HepG2 (cell line): ENCODE results near the gene EYA4. TPM values are rescaled to one million over a fixed set of nuclear protein-coding genes. Genes with fewer than 3 reads are reported as not detected.

ENCODE experiments used
- ATAC-seq: fragments of 200-7000 bp; cut with Tn5 transposase; 3 replicates; pipeline ENCODE4 v1.9.1; 2020; ENCODE audit warnings: mild to moderate bottlenecking, moderate library complexity
- BruUV-seq: library from RNA; stranded (reverse); fragments of 400-500 nt; replicated peaks from 2 replicates; lab custom pipeline; 2021; lab: Mats Ljungman, UMichigan
- CTCF ChIA-PET: fragments of 300-600 bp; formaldehyde crosslinking; extraction: SDS; loops from one replicate; lab custom pipeline; 2021; ENCODE audit warnings: low total read pairs, inconsistent platforms, low intra/inter-chr PET ratio; lab: Yijun Ruan, JAX
- POLR2A ChIA-PET: fragments of 350-600 bp; sonication (Branson Sonifier 250); formaldehyde crosslinking; loops from one replicate; lab custom pipeline; 2020; ENCODE audit warnings: antibody characterized with exemption, inconsistent platforms; lab: Yijun Ruan, JAX
- DNase-seq: peaks from one replicate; pipeline ENCODE4 v3.0.0-alpha.2; 2015; ENCODE audit warnings: low spot score
- FAIRE-seq: peaks from 3 replicates; lab custom pipeline; 2011; peaks lifted over from hg19 to GRCh38; lab: Jason Lieb, UNC
- H2AFZ ChIP-seq: one replicate; pipeline ENCODE4 v1.6.1; 2011; ENCODE audit warnings: low read length, inconsistent platforms
- H3K27ac ChIP-seq: fragments of 300-600 bp; 3 replicates; pipeline ENCODE4 v1.8.0; 2011; ENCODE audit warnings: mixed run types, mild to moderate bottlenecking, mixed read lengths, low read length, inconsistent platforms; ENCODE audit not compliant: insufficient read depth; ENCODE audit errors: extremely low read length
- H3K27me3 ChIP-seq, 2 experiments: fragments of 200-600 bp in 1 of 2; 2 replicates in 1 of 2; 3 replicates in 1 of 2; pipeline versions ENCODE4 v1.6.0 to v1.8.0; 2011; ENCODE audit warnings: low read length in 2 of 2, mild to moderate bottlenecking in 2 of 2, moderate library complexity in 2 of 2, inconsistent platforms in 1 of 2; ENCODE audit not compliant: insufficient read depth in 2 of 2, control insufficient read depth in 1 of 2
- H3K36me3 ChIP-seq, 2 experiments: fragments of 200-600 bp in 1 of 2; replicated peaks in 1 of 2; 2 replicates in 1 of 2; 3 replicates in 1 of 2; pipeline versions ENCODE4 v1.5.1 to v1.8.0; 2011; ENCODE audit warnings: low read length in 2 of 2, inconsistent platforms in 1 of 2; ENCODE audit not compliant: insufficient read depth in 2 of 2, control insufficient read depth in 1 of 2
- H3K4me1 ChIP-seq: 2 replicates; pipeline ENCODE4 v1.5.1; 2012; ENCODE audit warnings: low read length, inconsistent platforms; ENCODE audit not compliant: insufficient read depth
- H3K4me2 ChIP-seq: 2 replicates; pipeline ENCODE4 v1.6.0; 2011; ENCODE audit warnings: low read depth, low read length, inconsistent platforms
- H3K4me3 ChIP-seq, 3 experiments: fragments of 200-600 bp in 1 of 3; sonication (generic), shearing (Covaris generic) in 1 of 3; replicated peaks in 1 of 3; 2 replicates each; pipeline ENCODE4 v1.5.1; 2011 to 2016; ENCODE audit warnings: low read length in 3 of 3, inconsistent platforms in 2 of 3, low read depth in 2 of 3, mild to moderate bottlenecking in 2 of 3, control low read depth in 1 of 3, mixed read lengths in 1 of 3; ENCODE audit not compliant: insufficient read depth in 1 of 3
- H3K79me2 ChIP-seq: one replicate; pipeline ENCODE4 v1.6.1; 2011; ENCODE audit warnings: low read length, inconsistent platforms; ENCODE audit not compliant: insufficient read depth
- H3K9ac ChIP-seq: 2 replicates; pipeline ENCODE4 v1.6.0; 2011; ENCODE audit warnings: mild to moderate bottlenecking, low read depth, low read length, inconsistent platforms; ENCODE audit not compliant: insufficient read depth
- H3K9me3 ChIP-seq: 2 replicates; pipeline ENCODE4 v1.5.1; 2012; ENCODE audit warnings: mild to moderate bottlenecking, low read length
- H4K20me1 ChIP-seq: 2 replicates; pipeline ENCODE4 v1.6.0; 2011; ENCODE audit warnings: inconsistent platforms, mild to moderate bottlenecking, low read length, moderate library complexity; ENCODE audit not compliant: insufficient read depth
- ATM ChIP-seq: fragments of 450-650 bp; IDR thresholded peaks from 2 replicates; pipeline ENCODE4 v1.7.1; 2017; ENCODE audit warnings: mild to moderate bottlenecking, borderline replicate concordance
- E2F2 ChIP-seq: sonication (generic); formaldehyde crosslinking; IDR thresholded peaks from 2 replicates; pipeline ENCODE4 v1.4.0; 2020; ENCODE audit warnings: missing genetic modification reagents, borderline replicate concordance
- FOXA3 ChIP-seq: IDR thresholded peaks from 2 replicates; pipeline ENCODE4 v1.6.1; 2016; ENCODE audit warnings: missing genetic modification reagents, missing compliant biosample characterization
- HBP1 ChIP-seq: IDR thresholded peaks from 2 replicates; pipeline ENCODE4 v1.6.1; 2016; ENCODE audit warnings: low read depth, control low read depth
- KDM5B ChIP-seq: sonication (generic); formaldehyde crosslinking; IDR thresholded peaks from 2 replicates; pipeline ENCODE4 v1.4.0; 2020; ENCODE audit warnings: missing genetic modification reagents, mild to moderate bottlenecking, borderline replicate concordance
- RARG ChIP-seq: sonication (generic); formaldehyde crosslinking; IDR thresholded peaks from 2 replicates; pipeline ENCODE4 v1.4.0; 2020; ENCODE audit warnings: low read depth, mild to moderate bottlenecking, missing genetic modification reagents
- SMAD9 ChIP-seq: sonication (generic); formaldehyde crosslinking; IDR thresholded peaks from 2 replicates; pipeline ENCODE4 v1.5.1; 2020; ENCODE audit warnings: mild to moderate bottlenecking, missing genetic modification reagents
- TBP ChIP-seq: sonication (generic); formaldehyde crosslinking; IDR thresholded peaks from 2 replicates; pipeline ENCODE4 v1.5.0; 2020; ENCODE audit warnings: missing genetic modification reagents
- UBTF ChIP-seq: sonication (generic); formaldehyde crosslinking; IDR thresholded peaks from 2 replicates; pipeline ENCODE4 v1.4.0; 2020; ENCODE audit warnings: mild to moderate bottlenecking, missing genetic modification reagents
- ZNF614 ChIP-seq: IDR thresholded peaks from 2 replicates; pipeline ENCODE4 v1.6.1; 2018; ENCODE audit warnings: missing biosample characterization, missing genetic modification reagents, inconsistent platforms, borderline replicate concordance
- ZNF775 ChIP-seq: sonication (generic); formaldehyde crosslinking; IDR thresholded peaks from 2 replicates; pipeline ENCODE4 v1.4.0; 2020; ENCODE audit warnings: missing genetic modification reagents, mild to moderate bottlenecking, moderate library complexity, borderline replicate concordance
- WGBS: methylation state at CpG from one replicate; pipeline ENCODE4 v1.1.6; 2017; ENCODE audit warnings: low lambda C conversion rate; 5-methylcytosine and 5-hydroxymethylcytosine counted together
- in situ Hi-C: cut with HindIII; loops from 2 replicates; pipeline ENCODE4 v1.10.0; 2017; ENCODE audit warnings: low pct_unique_long_range_greater_than_20kb; ENCODE audit not compliant: extremely low pct_ligation_motif_present
- intact Hi-C: fragments of 100-400 bp; cut with micrococcal nuclease; formaldehyde crosslinking; loops from one replicate; pipeline ENCODE4 v1.10.0; 2022; ENCODE audit not compliant: unreplicated experiment
- polyA plus RNA-seq, 8 experiments: library from polyadenylated mRNA; depleted of rRNA in 3 of 8; stranded (reverse) in 7 of 8; unstranded in 1 of 8; fragments of >200 nt; fragmentation: Illumina TruSeq in 4 of 8; extraction: Trizol in 4 of 8; gene quantifications; 2 replicates each; pipeline versions ENCODE4 v1.2.1 to v1.2.3, GENCODE V29; 2011 to 2016; ENCODE audit warnings: low read depth in 4 of 8, missing spikeins in 1 of 8, mixed read lengths in 1 of 8; ENCODE audit not compliant: insufficient read depth in 1 of 8
- total RNA-seq, 5 experiments: library from RNA; depleted of rRNA; stranded (reverse); fragments of >200 nt; fragmentation: Illumina TruSeq; extraction: Trizol; gene quantifications; 2 replicates each; pipeline ENCODE4 v1.2.3, GENCODE V29; 2016; ENCODE audit warnings: low read depth in 1 of 5

EYA4 gene
- total and polyA plus RNA-seq, 2 of the 13 experiments (the other 11 are each of a cell fraction or from before 2014, with no cell fraction given), result not detected

GRCh38 chr6:133431031-133431430 is 189.9 kb downstream of the EYA4 start (continued):
- TF ChIP-seq E2F2 (CRISPR knock-in tag), result no peak
- TF ChIP-seq FOXA3 (CRISPR knock-in tag), result no peak
- no peak for TF ChIP-seq ZNF614 (CRISPR knock-in tag)
- TF ChIP-seq KDM5B (CRISPR knock-in tag), result no peak
- no peak for TF ChIP-seq ATM
- TF ChIP-seq RARG (CRISPR knock-in tag), result no peak
- TF ChIP-seq, all 625 proteins: peak for 0

DNA sequence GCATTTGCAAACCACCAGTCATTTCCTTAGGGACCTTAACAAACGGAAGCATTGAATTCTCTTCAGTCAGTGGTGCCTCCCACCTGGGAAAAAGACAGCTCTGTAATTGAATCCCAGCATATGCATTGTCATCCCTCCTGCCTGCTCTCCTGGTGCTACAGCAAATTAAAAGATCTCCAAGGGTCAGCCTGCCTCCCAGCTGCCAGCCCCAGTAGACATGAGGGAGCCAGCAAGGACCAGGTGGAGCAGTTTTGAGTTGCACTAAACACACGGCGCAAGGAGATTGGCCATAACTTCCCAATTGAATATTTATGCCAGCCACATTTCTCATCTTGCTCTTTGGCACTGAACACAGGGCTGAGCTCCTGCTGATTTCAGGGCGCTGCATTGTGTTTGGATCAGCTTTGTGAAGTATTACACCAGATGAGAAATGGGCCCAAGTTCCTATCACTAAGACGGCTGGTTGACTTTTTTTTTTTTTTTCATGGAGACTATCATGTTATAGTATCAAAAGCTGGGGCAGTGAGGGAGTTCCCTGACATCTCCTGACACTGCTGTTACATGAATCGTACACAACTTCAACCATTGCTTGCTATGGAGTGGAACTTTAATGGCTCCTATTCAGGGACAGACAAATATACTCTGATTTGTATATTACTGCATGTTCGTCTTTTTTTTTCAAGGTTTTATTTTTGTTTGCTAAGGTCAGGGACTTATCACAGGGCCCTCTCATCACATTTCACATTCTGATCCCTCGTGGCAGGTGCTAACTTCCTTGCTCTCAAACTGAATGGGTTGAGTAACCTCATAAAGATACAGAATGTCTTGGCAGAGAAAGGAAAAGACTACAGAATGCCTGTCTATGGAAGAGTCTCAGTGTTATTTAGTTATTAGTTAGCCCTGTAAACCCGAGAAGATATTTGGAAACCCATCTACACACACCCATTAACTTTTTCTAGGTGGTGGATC is 191.1 kb downstream of the EYA4 start:
- CTCF ChIA-PET, result no interaction called here
- Histone ChIP-seq H3K27ac (no peak overlapping the region), H2AFZ (no peak overlapping the region), H4K20me1 (no peaks in the 10 kb centered on the region), H3K4me1 (no peaks in the 10 kb centered on the region), H3K4me3 (no peak overlapping the region), H3K4me2 (no peak overlapping the region), H3K27me3 (no peaks in the 10 kb centered on the region), H3K36me3 (no peaks in the 10 kb centered on the region), H3K79me2 (no peaks in the 10 kb centered on the region), H3K9me3 (no peaks in the 10 kb centered on the region), H3K9ac (no peak overlapping the region)
- no peak for FAIRE-seq
- POLR2A ChIA-PET, result no interaction called here
- no peak for DNase-seq
- intact Hi-C loops, result no loop called here
- ATAC-seq, result no peak
- BruUV-seq, result no TSS peak
- 2% methylated on average over 9 of the region's 9 CpGs for WGBS
- TF ChIP-seq HBP1 (CRISPR knock-in tag), result no peak
- TF ChIP-seq ZNF775 (CRISPR knock-in tag), result no peak
- TF ChIP-seq UBTF (CRISPR knock-in tag), result no peak
- TF ChIP-seq TBP, result no peak
- no peak for TF ChIP-seq SMAD9 (CRISPR knock-in tag)
- in situ Hi-C loops, result no loop called here
